ENCODE data around the gene LIMK1.
"Not testable (repeated sequence)": the region's sequence is repeated elsewhere in the genome, so short reads cannot be mapped to it uniquely, and the experiment has no call there.

The LIMK1 gene

DNA sequence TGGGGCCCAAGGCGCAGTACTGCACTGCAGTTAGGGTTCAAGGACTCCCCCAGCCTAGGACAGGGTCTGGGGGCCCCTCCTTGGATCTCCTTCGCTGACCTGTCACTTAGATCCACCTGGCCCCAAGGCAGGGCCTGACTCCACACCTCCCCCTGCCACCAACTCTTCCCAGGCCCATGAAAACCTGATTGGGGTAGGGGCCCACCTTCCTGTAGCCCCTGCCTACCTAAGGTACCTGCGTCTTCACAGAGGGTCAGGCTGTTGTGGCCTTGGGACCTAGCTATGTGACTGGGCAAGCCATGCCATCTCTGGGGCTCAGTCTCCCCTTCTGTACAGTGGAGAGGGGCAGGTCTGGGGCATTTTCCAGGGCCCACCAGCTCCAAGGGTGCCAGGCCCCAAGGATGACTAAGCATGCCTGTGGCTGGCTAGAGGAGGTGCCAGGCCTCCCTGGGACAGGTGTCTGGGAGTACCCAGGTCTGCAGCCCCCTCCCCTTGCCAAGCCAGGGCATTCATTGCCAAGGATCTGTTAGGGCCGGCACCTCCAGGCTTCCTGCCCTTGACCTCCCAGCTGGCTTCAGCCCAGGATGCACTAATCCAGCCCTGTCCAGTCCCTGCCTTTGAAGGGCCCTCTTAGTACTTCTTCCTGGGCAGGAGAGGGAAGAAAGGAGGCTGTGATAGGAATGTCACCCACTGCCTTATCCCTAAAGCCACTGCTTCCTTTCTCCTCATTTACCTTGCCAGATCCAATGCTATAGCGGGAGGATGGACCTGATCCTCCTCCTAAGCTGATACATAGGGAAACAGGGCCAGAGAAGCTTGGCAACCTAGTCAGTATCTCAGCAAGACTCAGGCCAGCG is 1.3 kb downstream of the LIMK1 start:
- DNase-seq: no peak

DNA sequence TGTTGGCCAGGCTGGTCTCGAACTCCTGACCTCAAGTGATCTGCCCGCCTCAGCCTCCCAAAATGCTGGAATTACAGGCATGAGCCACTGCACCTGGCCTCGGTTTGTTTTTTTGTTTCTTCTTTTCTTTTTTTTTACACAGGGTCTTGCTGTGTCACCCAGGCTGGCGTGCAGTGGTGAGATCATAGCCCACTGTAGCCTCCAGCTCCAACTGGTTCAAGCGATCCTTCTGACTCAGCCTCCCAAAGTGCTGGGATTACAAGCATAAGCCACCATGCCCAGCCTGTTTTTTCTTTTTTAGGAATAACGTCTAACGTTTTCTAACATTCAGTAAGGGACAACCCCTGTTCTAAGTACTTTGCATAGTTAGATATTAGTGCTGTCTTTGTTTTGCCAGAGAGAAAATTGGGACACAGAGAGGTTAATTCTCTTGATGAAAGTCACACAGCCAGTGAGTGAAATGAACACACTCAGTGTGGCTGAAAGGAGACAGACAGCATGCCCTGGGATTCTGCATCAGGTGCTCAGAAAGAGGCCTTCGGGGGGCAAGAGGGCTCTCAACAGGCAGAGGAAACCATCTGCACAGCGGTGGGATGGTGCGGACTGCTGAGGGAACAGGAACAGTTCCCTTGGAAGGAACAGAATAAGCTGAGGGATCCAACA is 4.3 kb downstream of the LIMK1 start:
- DNase-seq: no peak

DNA sequence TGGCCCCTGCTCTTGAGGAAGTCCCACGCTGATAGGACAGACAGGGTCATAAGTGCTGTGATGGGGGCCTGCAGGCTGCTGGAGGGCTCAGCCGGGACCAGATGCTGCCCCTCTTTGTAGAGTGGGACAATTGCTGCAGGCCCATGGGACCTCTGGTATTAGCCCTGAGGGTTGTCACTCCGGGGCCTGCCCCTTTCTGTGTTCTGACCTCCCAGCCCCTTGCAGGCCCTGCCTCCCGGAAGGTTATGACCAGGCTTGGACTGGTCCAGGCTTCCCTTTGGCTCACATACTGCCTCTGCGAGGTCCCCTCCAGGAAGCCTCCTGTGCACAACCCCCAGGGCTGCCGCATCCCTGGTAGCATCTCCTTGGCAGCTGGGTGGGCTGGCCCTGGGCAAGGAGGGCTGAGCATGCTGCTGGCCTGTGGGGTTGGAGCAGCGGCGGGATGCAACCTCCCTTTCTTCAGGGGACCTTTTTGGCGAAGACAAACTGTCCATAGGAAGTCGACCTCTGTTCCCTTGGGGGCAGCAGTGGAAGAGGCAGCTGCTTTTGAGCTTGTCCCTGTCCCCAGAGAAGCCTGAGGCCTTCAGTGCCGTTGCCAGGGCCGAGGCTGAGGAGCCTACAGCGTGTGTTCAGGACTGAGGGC is 8.8 kb downstream of the LIMK1 start:
- no peak for DNase-seq

DNA sequence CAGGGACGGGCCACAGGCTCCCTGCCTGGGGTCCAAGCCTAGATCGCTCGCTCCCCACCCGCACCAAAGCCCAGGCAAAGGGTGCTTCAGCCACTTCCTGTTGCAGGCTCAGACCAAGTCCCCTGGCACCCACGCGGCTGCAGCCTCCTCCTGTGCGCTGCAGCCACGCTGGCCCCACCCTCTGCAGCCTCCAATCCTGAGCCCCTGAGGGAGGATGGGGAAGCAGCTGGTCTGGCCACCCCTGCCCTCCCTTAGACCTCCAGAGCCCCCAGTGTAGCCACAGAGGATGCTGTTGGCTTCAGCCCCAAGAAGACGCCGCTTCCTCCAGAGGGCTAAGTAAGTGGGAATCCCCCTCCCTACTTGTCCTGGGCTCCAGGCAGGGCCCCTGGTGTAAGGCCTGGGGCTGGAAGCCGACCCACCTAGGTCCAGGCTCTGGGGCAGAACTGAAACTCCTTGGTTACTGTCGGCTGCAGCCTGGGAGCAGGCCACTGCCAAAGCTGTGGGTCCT is 9.4 kb downstream of the LIMK1 start:
- no peak for DNase-seq

DNA sequence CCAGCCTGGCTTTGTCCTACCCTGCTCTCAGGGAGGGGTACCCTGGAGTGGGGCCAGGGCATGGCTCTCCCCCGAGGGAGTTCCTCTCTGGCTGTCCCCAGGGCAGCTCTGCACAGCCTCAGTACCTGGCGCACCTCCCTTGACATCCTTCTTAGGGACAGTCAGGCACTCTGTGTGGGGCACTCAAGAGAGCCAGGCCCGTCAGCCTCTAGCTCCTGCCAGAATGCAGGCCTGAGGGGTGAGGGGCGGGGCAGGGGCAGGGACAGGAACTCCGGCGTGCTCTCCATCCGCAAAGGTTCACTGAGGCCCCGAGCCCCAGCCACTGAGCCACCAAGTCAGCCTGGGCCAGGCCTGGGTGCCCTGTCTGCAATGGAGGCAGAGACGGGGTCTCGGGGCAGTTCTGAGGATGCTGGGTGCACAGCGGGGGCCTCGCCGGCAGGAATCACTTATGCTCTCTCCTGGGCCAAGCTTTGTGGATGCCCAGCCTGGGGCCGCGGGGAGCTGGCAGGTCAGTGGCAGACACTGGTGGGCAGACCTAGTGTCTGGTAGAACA is 10.1 kb downstream of the LIMK1 start:
- no peak for DNase-seq

DNA sequence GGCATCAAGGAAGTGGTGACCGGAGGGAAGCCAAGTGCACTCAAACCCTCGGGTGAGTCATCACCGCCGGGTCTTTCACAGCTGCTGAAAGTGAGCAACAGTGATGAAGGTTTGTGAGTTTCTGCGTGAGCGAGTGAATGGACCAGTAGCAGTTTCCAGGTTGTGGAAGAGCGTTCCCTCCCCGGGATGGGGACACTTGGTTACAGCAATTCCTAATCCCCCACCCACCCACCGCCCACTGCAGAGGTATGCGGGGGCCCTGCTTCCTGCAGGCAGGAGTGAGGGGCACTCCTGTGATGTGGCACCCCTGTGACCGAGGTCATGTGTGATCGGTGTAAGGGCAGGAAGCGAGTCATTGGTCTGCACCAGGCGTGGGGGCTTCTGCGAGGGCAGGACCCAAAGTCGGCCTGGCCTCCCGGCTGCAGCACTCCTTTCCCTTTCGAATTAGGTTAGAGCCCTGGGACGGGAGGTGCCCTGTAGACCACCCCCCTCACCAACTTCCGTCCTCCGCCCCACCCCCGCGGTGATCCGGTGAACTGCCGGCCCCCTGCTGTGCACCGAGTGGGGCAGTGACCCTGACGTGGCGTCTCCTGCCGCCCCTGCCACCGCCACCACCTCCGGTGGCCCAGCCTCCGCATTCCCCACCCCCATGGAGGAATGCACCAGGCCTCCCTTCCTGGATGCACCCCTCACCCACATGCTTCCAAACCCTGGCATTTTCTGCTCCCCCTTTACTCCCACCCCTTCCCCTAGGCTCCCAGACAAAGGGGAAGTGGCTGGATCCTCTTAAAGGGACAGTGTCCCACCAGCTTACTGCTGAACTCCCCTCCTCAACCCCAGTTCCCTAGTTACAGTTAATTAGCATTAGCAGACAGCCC is 10.9 kb downstream of the LIMK1 start:
- peak; percentile 43 for DNase-seq

DNA sequence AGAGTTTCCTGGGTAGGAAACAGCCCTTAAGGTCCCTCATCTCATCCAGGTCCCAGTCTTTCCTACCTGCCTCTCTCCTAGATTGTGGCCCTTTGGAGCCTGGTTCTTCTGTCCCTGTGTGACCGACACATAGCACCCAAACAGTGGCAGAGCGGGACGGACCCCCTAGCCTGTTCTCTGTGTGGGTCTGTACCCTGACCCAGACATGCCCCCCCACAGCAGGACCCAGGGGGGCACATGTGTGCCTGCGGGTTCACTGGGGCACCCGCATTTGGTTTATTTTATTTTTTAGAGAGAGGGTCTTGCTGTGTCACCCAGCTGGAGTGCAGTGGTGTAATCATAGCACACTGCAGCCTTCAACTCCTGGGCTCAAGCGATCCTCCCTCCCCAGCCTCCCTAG is 11.5 kb downstream of the LIMK1 start:
- DNase-seq: no peak

DNA sequence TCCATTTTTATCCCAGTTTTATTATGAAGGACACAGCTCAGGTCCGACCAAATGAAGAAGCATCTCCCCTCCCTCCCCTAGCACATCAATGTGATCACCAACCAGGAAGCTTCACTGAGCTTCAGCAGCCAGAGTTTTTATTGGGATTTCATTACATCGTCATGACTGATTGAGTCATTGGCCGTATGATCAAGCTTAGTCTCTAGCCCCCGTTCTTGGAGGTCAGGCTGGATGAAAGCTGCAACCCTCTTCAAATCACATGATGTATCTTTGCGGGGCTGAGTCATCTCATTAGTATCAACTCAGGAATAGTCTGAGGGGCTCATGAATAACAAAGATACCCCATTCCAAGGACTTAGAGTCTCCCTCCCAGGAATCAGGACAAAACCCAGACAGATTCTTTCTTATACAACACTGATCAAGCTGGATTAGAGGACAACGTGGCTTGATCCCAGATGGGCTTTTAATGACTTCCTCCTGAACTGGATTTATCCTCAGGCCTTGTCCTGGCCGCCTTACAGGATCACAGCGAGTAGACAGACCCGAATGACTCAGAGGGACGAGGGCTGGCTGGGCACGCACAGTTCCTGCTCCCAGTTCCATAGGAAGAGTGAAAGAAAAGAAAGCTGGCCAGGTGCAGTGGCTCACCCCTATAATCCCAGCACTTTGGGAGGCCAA is 14.5 kb downstream of the LIMK1 start:
- DNase-seq: no peak

DNA sequence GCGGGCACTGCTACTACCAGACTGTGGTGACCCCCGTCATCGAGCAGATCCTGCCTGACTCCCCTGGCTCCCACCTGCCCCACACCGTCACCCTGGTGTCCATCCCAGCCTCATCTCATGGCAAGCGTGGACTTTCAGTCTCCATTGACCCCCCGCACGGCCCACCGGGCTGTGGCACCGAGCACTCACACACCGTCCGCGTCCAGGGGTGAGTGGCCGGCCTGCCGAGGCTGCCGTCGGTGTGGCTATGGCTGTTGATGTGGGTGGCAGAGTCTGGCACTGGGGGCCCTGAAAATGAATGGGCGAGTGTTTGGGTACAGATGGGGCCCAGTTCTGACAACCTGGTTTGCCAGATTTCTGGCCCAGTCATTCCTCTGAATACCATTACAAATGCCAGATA is 15.4 kb downstream of the LIMK1 start:
- no peak for DNase-seq

DNA sequence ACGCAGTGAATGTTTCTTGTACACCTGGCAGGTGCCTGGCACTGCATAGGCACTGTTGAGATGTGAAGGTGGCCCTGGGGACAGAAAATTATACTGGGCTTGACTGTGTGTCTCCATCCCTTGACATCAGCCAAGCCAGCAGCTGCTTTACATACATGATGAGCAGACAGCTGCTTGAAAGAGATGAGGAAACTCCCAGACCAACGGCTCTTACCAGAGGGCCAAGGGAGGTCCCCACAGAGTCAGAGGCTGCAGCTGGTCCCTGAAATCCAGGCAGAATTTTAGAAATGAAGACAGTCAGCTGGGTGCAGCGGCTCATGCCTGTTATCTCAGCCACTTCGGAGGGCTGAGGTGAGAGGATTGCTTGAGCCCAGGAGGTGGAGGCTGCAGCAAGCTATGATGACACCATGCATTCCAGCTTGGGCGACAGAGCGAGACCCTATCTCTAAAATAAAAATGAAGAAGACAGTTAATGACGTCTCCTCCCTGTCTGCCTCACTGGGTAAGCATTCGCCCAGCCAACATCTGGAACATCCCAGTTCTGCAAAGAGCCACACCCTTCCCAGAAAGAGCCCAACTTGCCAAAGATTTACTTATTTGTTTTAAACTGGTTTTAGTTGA is 17.6 kb downstream of the LIMK1 start:
- no peak for DNase-seq

DNA sequence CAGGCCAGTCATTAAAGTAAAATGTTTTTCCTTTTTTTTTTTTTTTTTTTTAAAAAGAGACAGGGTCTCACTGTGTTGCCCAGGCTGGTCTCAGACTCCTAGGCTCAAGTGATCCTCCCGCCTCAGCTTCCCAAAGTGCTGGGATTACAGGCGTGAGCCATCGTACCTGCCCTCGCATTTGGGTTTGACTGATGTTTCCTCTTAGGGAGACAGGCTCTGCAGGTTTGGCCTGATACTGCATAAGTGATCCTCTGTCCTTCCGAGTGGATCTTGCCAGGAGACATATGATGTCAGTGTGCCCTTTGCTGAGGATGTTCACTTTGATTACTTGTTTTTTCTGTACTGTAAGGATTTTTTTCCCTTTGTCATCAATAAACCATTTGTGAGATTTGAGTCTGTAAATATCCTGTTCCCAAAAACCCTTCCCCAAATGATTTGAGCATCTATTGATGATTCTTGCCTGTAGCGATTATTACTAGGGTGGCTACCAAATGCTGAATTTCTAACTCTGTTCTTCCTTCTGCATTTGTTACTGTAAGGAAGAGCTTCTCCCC is 19.7 kb downstream of the LIMK1 start:
- no peak for DNase-seq

DNA sequence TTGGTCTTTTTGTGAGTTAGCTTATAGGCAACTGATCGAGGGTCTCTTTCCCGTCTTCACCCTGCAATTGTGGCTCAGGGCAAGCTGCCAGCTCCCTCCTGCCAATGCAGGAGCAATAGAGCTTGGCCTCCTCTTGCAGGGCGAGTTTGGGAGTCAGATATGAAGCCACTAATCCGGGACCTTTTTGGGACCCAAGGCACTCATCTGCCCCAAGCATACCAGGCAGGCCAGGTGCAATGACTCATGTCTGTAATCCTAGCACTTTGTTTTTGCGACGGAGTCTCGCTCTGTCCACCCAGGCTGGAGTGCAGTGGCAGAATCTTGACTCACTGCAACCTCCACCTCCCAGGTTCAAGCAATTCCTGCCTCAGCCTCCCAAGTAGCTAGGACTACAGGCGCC is 21.1 kb downstream of the LIMK1 start:
- DNase-seq: no peak

DNA sequence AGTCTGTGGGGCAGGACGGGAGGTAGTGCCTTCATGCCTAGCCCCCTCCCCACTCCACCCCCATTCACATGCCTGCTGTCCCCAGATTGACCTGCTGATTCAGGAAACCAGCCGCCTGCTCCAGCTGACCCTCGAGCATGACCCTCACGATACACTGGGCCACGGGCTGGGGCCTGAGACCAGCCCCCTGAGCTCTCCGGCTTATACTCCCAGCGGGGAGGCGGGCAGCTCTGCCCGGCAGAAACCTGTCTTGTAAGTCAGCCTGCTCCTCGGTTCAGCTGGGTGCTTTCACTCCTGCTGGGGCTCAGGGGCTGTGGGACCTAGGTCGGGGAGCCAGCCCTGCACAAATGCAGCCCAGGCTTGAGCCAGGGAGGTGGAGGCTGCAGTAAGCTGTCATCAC is 22.4 kb downstream of the LIMK1 start:
- no peak for DNase-seq

DNA sequence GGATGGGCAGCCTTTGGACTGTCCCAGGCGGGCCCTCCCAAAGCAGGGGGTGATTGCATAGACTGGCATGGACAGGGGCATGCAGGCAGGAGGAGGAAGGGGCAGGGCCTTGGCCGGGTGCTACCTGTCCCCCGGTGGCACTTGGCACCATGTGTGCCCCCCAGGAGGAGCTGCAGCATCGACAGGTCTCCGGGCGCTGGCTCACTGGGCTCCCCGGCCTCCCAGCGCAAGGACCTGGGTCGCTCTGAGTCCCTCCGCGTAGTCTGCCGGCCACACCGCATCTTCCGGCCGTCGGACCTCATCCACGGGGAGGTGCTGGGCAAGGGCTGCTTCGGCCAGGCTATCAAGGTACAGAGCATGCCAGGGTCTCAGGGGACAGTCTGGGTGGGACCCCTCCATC is 23.2 kb downstream of the LIMK1 start:
- DNase-seq: no peak

DNA sequence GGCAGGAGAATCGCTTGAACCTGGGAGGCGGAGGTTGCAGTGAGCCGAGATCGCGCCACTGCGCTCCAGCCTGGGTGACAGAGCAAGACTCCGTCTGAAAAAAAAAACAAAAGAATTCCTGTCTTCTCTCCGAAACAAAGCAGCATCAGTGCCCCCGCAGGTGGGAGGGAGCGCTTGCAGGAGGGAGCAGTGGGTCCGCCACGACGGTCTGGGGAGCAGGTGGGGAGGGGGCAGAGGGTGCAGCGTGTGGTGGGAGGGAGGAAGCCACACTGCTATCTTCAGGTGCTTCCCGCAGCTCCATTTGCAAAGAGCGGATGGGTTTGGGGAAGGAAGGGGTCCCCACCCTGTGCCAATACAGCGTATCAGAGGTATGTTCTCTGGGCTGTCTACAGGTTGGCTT is 31.7 kb downstream of the LIMK1 start:
- no peak for DNase-seq

DNA sequence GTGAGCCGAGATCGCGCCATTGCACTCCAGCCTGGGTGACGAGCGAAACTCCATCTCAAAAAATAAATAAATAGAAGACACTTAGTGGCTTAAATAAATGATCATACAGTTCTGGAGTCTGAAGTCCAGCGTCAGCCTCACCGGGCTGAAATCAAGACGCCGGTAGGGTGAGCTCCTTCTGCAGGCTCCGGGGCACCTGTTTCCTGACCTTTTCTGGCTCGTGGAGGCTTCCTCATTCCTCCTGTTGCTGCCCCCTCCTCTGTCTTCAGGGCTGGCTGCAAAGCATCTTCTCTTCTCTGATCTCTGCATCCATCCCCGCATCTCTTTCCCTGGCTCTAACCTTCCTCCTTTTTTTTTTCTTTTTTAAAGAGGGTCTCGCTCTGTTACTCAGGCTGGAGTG is 32.8 kb downstream of the LIMK1 start:
- DNase-seq: no peak

DNA sequence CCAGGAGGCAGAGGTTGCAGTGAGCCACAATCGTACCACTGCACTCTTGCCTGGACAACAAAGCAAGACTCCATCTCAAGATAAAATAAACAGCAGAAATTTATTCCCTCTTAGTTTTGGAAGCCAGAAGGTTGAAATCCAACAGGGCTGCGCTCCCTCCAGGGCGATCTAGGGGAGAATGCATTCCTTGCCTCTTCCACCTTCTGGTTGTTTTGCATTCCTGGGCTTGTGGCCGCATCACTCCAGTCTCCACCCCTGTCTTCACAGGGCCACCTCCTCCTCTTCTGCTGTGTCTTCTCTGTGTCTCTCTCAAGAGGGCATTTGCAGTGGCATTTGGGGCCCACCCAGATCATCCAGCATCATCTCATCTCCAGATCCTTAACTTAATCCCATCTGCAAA is 36.2 kb downstream of the LIMK1 start:
- DNase-seq: no peak

DNA sequence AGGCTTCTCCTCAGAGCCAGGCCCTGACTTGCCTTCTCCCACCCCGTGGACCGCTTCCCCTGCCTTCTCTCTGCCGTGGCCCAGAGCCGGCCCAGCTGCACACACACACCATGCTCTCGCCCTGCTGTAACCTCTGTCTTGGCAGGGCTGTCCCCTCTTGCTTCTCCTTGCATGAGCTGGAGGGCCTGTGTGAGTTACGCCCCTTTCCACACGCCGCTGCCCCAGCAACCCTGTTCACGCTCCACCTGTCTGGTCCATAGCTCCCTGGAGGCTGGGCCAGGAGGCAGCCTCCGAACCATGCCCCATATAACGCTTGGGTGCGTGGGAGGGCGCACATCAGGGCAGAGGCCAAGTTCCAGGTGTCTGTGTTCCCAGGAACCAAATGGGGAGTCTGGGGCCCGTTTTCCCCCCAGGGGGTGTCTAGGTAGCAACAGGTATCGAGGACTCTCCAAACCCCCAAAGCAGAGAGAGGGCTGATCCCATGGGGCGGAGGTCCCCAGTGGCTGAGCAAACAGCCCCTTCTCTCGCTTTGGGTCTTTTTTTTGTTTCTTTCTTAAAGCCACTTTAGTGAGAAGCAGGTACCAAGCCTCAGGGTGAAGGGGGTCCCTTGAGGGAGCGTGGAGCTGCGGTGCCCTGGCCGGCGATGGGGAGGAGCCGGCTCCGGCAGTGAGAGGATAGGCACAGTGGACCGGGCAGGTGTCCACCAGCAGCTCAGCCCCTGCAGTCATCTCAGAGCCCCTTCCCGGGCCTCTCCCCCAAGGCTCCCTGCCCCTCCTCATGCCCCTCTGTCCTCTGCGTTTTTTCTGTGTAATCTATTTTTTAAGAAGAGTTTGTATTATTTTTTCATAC is 38.0 kb downstream of the LIMK1 start:
- no peak for DNase-seq

DNA sequence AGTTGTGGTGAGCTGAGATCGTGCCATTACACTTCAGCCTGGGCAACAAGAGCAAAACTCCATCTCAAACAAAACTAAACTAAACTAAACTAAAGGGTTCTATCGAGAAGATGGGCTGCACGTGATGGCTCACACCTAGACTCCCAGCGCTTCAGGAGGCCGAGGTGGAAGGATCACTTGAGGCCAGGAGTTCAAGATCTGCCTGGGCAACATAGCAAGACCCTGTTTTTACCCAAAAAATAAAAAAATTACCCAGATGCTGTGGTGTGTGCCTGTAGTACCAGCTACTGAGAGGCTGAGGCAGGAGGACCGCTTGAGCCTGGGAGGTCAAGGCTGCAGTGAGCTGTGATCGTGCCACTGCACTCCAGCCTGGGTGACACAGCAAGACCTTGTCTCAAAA is 40.3 kb downstream of the LIMK1 start:
- DNase-seq: not testable (repeated sequence)
